Hepatocyte (in vitro differentiated cells): ENCODE results near the gene SESN1. TPM values are rescaled to one million over a fixed set of nuclear protein-coding genes. Genes with fewer than 3 reads are reported as not detected.
A peak's percentile ranks its signal among the peaks of the same experiment; 100 is the strongest.

Experiments used
- DNase-seq: peaks from one replicate; pipeline ENCODE4 v3.0.0-alpha.2; 2016; ENCODE audit warnings: low spot score
- H2AFZ ChIP-seq: fragments of 200-600 bp; sonication (generic); 2 replicates; pipeline ENCODE4 v1.6.0; 2016; ENCODE audit warnings: antibody characterized with exemption, mild to moderate bottlenecking
- H3K27ac ChIP-seq: fragments of 200-600 bp; sonication (generic); 2 replicates; pipeline ENCODE4 v1.5.1; 2016; ENCODE audit warnings: mild to moderate bottlenecking
- H3K27me3 ChIP-seq: fragments of 200-600 bp; sonication (generic); 2 replicates; pipeline ENCODE4 v1.6.1; 2016
- H3K36me3 ChIP-seq: fragments of 200-600 bp; sonication (generic); replicated peaks from 2 replicates; pipeline ENCODE4 v1.5.1; 2016; ENCODE audit warnings: low read depth; ENCODE audit not compliant: insufficient read depth
- H3K4me1 ChIP-seq: fragments of 200-600 bp; sonication (generic); 2 replicates; pipeline ENCODE4 v1.5.1; 2016; ENCODE audit warnings: mild to moderate bottlenecking, moderate library complexity; ENCODE audit not compliant: insufficient read depth
- H3K4me2 ChIP-seq: fragments of 200-600 bp; sonication (generic); 2 replicates; pipeline ENCODE4 v1.6.0; 2016
- H3K4me3 ChIP-seq: fragments of 200-600 bp; sonication (generic); 2 replicates; pipeline ENCODE4 v1.5.1; 2016; ENCODE audit warnings: mild to moderate bottlenecking
- H3K79me2 ChIP-seq: fragments of 200-600 bp; sonication (generic); 2 replicates; pipeline ENCODE4 v1.6.0; 2017; ENCODE audit warnings: mild to moderate bottlenecking
- H3K9me2 ChIP-seq: fragments of 200-600 bp; sonication (generic); replicated peaks from 2 replicates; pipeline ENCODE4 v1.6.0; 2017; ENCODE audit warnings: mild to moderate bottlenecking; ENCODE audit not compliant: insufficient read depth
- H3K9me3 ChIP-seq: fragments of 200-600 bp; sonication (generic); 2 replicates; pipeline ENCODE4 v1.5.1; 2016; ENCODE audit warnings: low read depth, mild to moderate bottlenecking
- H4K20me1 ChIP-seq: fragments of 200-600 bp; sonication (generic); 2 replicates; pipeline ENCODE4 v1.6.0; 2016; ENCODE audit warnings: mild to moderate bottlenecking; ENCODE audit not compliant: insufficient read depth, poor library complexity, severe bottlenecking
- CTCF ChIP-seq: fragments of 200-600 bp; sonication (generic); IDR thresholded peaks from 2 replicates; pipeline ENCODE4 v1.5.1; 2016; ENCODE audit warnings: antibody characterized with exemption, mild to moderate bottlenecking; ENCODE audit not compliant: poor library complexity
- EZH2 ChIP-seq: fragments of 200-600 bp; sonication (generic); IDR thresholded peaks from 2 replicates; pipeline ENCODE4 v1.6.1; 2016; ENCODE audit warnings: antibody characterized with exemption, mild to moderate bottlenecking, borderline replicate concordance
- EZH2phosphoT487 ChIP-seq: fragments of 200-600 bp; sonication (generic); IDR thresholded peaks from one replicate; pipeline ENCODE4 v1.6.1; 2018; ENCODE audit warnings: antibody characterized with exemption, mild to moderate bottlenecking, low read depth, moderate library complexity; ENCODE audit not compliant: unreplicated experiment, severe bottlenecking
- WGBS: methylation state at CpG from one replicate; pipeline ENCODE4 v1.1.6; 2016; ENCODE audit warnings: low lambda C conversion rate; ENCODE audit errors: missing lambda C conversion rate; 5-methylcytosine and 5-hydroxymethylcytosine counted together
- polyA plus RNA-seq: library from polyadenylated mRNA; unstranded; fragments of >200 nt; fragmentation: Nextera tagmentation; extraction: Ambion mirVana; gene quantifications from 2 replicates; pipeline ENCODE4 v1.2.1, GENCODE V29; 2016
- total RNA-seq: library from RNA; depleted of rRNA; stranded (reverse); fragments of >200 nt; gene quantifications from 2 replicates; pipeline ENCODE4 v1.2.3, GENCODE V29; 2014

Gene SESN1
- total and polyA plus RNA-seq, 2 experiments from 2014 or later = 29.1 to 59.1 TPM

GRCh38 chr6:109007521-109007920 lies 87.1 kb downstream of the SESN1 start:
- no peaks in the 10 kb centered on the region for H3K36me3 ChIP-seq
- H3K27ac ChIP-seq = peak overlapping the region; percentile 93
- H3K79me2 ChIP-seq = peaks cover 68% of the 10 kb centered on the region
- peak overlapping the region; percentile 89 for H3K4me3 ChIP-seq
- no peaks in the 10 kb centered on the region for H3K9me3 ChIP-seq
- peaks cover 30% of the 10 kb centered on the region for H3K4me1 ChIP-seq
- WGBS = 73% methylated on average over 3 of the region's 3 CpGs
- H3K9me2 ChIP-seq = no peaks in the 10 kb centered on the region
- no peak for TF ChIP-seq EZH2phosphoT487
- TF ChIP-seq EZH2 = no peak
- TF ChIP-seq CTCF = no peak
- no peak for DNase-seq
- H2AFZ ChIP-seq = no peak overlapping the region
- H4K20me1 ChIP-seq = peaks cover 17% of the 10 kb centered on the region
- peak overlapping the region; percentile 75 for H3K4me2 ChIP-seq
- H3K27me3 ChIP-seq = no peaks in the 10 kb centered on the region

- H3K36me3 ChIP-seq = no peaks in the 10 kb centered on the region
- H2AFZ ChIP-seq = no peak overlapping the region
- WGBS = 74% methylated on average over 1 of the region's 1 CpG
- peaks cover 35% of the 10 kb centered on the region for H3K4me1 ChIP-seq
- DNase-seq = no peak
- H4K20me1 ChIP-seq = peaks cover 17% of the 10 kb centered on the region
- H3K9me2 ChIP-seq = no peaks in the 10 kb centered on the region
- peaks cover 72% of the 10 kb centered on the region for H3K79me2 ChIP-seq
- no peaks in the 10 kb centered on the region for H3K9me3 ChIP-seq
- peak overlapping the region; percentile 75 for H3K4me2 ChIP-seq
- H3K27ac ChIP-seq = no peak overlapping the region
- no peak for TF ChIP-seq CTCF
- no peak for TF ChIP-seq EZH2phosphoT487
- TF ChIP-seq EZH2 = no peak
- H3K27me3 ChIP-seq = no peaks in the 10 kb centered on the region
- H3K4me3 ChIP-seq = peak overlapping the region; percentile 89
Measured at GRCh38 chr6:109006818-109007217, 87.8 kb downstream of the SESN1 start.

- H3K27ac ChIP-seq = peak overlapping the region; percentile 53
- H3K79me2 ChIP-seq = peaks cover 67% of the 10 kb centered on the region
Measured at GRCh38 chr6:109002882-109003281, 91.8 kb downstream of the SESN1 start.

More at GRCh38 chr6:109002882-109003281, 91.8 kb downstream of the SESN1 start:
- H2AFZ ChIP-seq = no peak overlapping the region
- no peaks in the 10 kb centered on the region for H3K27me3 ChIP-seq
- H3K9me2 ChIP-seq = no peaks in the 10 kb centered on the region
- H3K36me3 ChIP-seq = no peaks in the 10 kb centered on the region
- H3K4me2 ChIP-seq = peak overlapping the region; percentile 52
- DNase-seq = no peak
- H3K9me3 ChIP-seq = no peaks in the 10 kb centered on the region
- TF ChIP-seq CTCF = no peak
- TF ChIP-seq EZH2 = no peak
- TF ChIP-seq EZH2phosphoT487 = no peak
- peaks cover 39% of the 10 kb centered on the region for H3K4me1 ChIP-seq
- no peak overlapping the region for H3K4me3 ChIP-seq
- H4K20me1 ChIP-seq = peaks cover 17% of the 10 kb centered on the region
